ENCODE results near the gene MORC3.
"Not testable (repeated sequence)": the region's sequence is repeated elsewhere in the genome, so short reads cannot be mapped to it uniquely, and the experiment has no call there.

The MORC3 gene

GRCh38 chr21:36385233-36386030 is 65.4 kb downstream of the MORC3 start, which contains the start of gene CHAF1B:
TSS of gene CHAF1B (plus strand) at chr21:36385392. CDS start at chr21:36386137, 745 bp downstream.
- peak; percentile 81 for DNase-seq (ENCODE audit: low read depth)

GRCh38 chr21:36386031-36386642 is 66.1 kb downstream of the MORC3 start:
- no peak for DNase-seq (ENCODE audit: low read depth)

- DNase-seq (ENCODE audit: low read depth): no peak
Observed at GRCh38 chr21:36388096-36388495, 68.1 kb downstream of the MORC3 start.

- DNase-seq (ENCODE audit: low read depth): no peak
Observed at GRCh38 chr21:36388835-36389234, 68.8 kb downstream of the MORC3 start.

GRCh38 chr21:36391649-36392048 is 71.7 kb downstream of the MORC3 start:
- not testable (repeated sequence) for DNase-seq (ENCODE audit: low read depth)

GRCh38 chr21:36395353-36396111 is 75.5 kb downstream of the MORC3 start:
- DNase-seq (ENCODE audit: low read depth): no peak

- DNase-seq (ENCODE audit: low read depth): no peak
Observed at GRCh38 chr21:36396325-36396724, 76.3 kb downstream of the MORC3 start.

- DNase-seq (ENCODE audit: low read depth): no peak
Observed at GRCh38 chr21:36396971-36397370, 77.0 kb downstream of the MORC3 start.

GRCh38 chr21:36397606-36398005 is 77.6 kb downstream of the MORC3 start:
- DNase-seq (ENCODE audit: low read depth): no peak

GRCh38 chr21:36399736-36400135 is 79.7 kb downstream of the MORC3 start:
- not testable (repeated sequence) for DNase-seq (ENCODE audit: low read depth)

GRCh38 chr21:36400719-36401118 is 80.7 kb downstream of the MORC3 start:
- DNase-seq (ENCODE audit: low read depth): no peak

GRCh38 chr21:36402339-36402738 is 82.3 kb downstream of the MORC3 start:
- no peak for DNase-seq (ENCODE audit: low read depth)

GRCh38 chr21:36403713-36404112 is 83.7 kb downstream of the MORC3 start:
- no peak for DNase-seq (ENCODE audit: low read depth)

- no peak for DNase-seq (ENCODE audit: low read depth)
Observed at GRCh38 chr21:36408568-36408967, 88.6 kb downstream of the MORC3 start.

- DNase-seq (ENCODE audit: low read depth): no peak
Observed at GRCh38 chr21:36411301-36411700, 91.3 kb downstream of the MORC3 start.

GRCh38 chr21:36412916-36413315 is 92.9 kb downstream of the MORC3 start:
- no peak for DNase-seq (ENCODE audit: low read depth)

GRCh38 chr21:36415375-36415774 is 95.4 kb downstream of the MORC3 start:
- no peak for DNase-seq (ENCODE audit: low read depth)

GRCh38 chr21:36419241-36419640 is 99.2 kb downstream of the MORC3 start:
- DNase-seq (ENCODE audit: low read depth): no peak

GRCh38 chr21:36419996-36420395 is 100.0 kb downstream of the MORC3 start:
- DNase-seq (ENCODE audit: low read depth): no peak

GRCh38 chr21:36420571-36421339 is 100.8 kb downstream of the MORC3 start:
- DNase-seq (ENCODE audit: low read depth): no peak

GRCh38 chr21:36422279-36423098 is 102.5 kb downstream of the MORC3 start:
- DNase-seq (ENCODE audit: low read depth): no peak
